DOHH2 (cell line): ENCODE measurements around the gene C16orf54.

ENCODE experiments used
- H3F3A ChIP-seq: fragments of 200-600 bp; sonication (generic), shearing (Covaris generic); 2 replicates; pipeline ENCODE4 v1.6.0; 2016; ENCODE audit warnings: antibody characterized with exemption, mild to moderate bottlenecking; ENCODE audit not compliant: control insufficient read depth, insufficient read depth
- H3K27ac ChIP-seq: fragments of 200-600 bp; sonication (generic); 2 replicates; pipeline ENCODE4 v1.5.1; 2014; ENCODE audit warnings: low read depth, mild to moderate bottlenecking, low read length, moderate library complexity
- H3K27me3 ChIP-seq: fragments of 200-600 bp; sonication (generic); 2 replicates; pipeline ENCODE4 v1.6.1; 2014; ENCODE audit warnings: mild to moderate bottlenecking, low read length, mixed read lengths; ENCODE audit not compliant: control insufficient read depth
- H3K36me3 ChIP-seq: fragments of 200-600 bp; sonication (generic); 2 replicates; pipeline ENCODE4 v1.6.1; 2014; ENCODE audit warnings: mild to moderate bottlenecking, low read length, moderate library complexity, mixed read lengths; ENCODE audit not compliant: control insufficient read depth
- H3K4me1 ChIP-seq: fragments of 200-600 bp; sonication (generic); 2 replicates; pipeline ENCODE4 v1.6.1; 2014; ENCODE audit warnings: mild to moderate bottlenecking, low read length, mixed read lengths; ENCODE audit not compliant: control insufficient read depth
- H3K4me2 ChIP-seq: fragments of 200-600 bp; sonication (generic); 2 replicates; pipeline ENCODE4 v1.6.0; 2014; ENCODE audit warnings: mild to moderate bottlenecking, low read length, moderate library complexity
- H3K4me3 ChIP-seq: fragments of 200-600 bp; sonication (generic); 2 replicates; pipeline ENCODE4 v1.5.1; 2014; ENCODE audit warnings: mild to moderate bottlenecking, low read length, mixed read lengths
- H3K79me2 ChIP-seq: fragments of 200-600 bp; sonication (generic); 2 replicates; pipeline ENCODE4 v1.6.1; 2014; ENCODE audit warnings: mild to moderate bottlenecking, low read length, mixed read lengths; ENCODE audit not compliant: control insufficient read depth
- H3K9me2 ChIP-seq: fragments of 200-600 bp; sonication (generic); replicated peaks from 2 replicates; pipeline ENCODE4 v1.6.1; 2014; ENCODE audit warnings: mild to moderate bottlenecking, low read length, mixed read lengths; ENCODE audit not compliant: control insufficient read depth
- H3K9me3 ChIP-seq: fragments of 200-600 bp; sonication (generic); 2 replicates; pipeline ENCODE4 v1.6.1; 2014; ENCODE audit warnings: antibody characterized with exemption, low read length, mixed read lengths; ENCODE audit not compliant: control insufficient read depth, insufficient read depth
- H4K20me1 ChIP-seq: fragments of 200-600 bp; sonication (generic); 2 replicates; pipeline ENCODE4 v1.6.0; 2014; ENCODE audit warnings: low read depth, mild to moderate bottlenecking, antibody characterized with exemption, low read length, moderate library complexity; ENCODE audit not compliant: control insufficient read depth, insufficient read depth
- EZH2phosphoT487 ChIP-seq: fragments of 200-600 bp; sonication (generic); IDR thresholded peaks from 2 replicates; pipeline ENCODE4 v1.6.1; 2017; ENCODE audit warnings: borderline replicate concordance, mild to moderate bottlenecking, antibody characterized with exemption, low read length, moderate library complexity, mixed read lengths
- TF ChIP-seq, protein P1 (sequence below): fragments of 200-600 bp; sonication (generic); IDR thresholded peaks from one replicate; pipeline ENCODE4 v1.5.1; 2014; ENCODE audit warnings: antibody characterized with exemption, mild to moderate bottlenecking, low read depth, low read length; ENCODE audit not compliant: poor library complexity, severe bottlenecking

C16orf54 gene

DNA sequence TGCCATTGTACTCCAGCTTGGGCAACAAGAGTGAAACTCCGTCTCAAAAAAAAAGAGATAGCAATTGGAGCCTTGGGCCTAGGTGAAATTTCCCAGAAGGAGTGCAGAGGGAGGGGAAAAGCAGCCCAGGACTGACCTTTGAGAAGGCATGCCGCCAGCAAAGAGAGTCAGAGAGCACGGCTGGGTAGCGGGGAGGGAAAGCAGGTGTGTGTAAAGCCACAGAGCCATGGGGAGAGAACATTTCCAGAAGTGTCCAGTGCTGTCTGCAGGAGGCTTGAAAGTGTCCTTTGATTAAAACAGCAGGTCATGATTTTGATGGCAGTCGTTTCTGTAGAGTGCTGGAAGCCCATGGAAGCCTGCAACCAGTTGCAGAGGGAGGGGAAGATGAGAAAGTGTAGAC, 8.1 kb downstream of the C16orf54 start:
- 0 out of 2 replicates have a peak overlapping the region, but pooled peaks have one; percentile 36 for H3K4me2 ChIP-seq
- TF ChIP-seq, protein P1, sequence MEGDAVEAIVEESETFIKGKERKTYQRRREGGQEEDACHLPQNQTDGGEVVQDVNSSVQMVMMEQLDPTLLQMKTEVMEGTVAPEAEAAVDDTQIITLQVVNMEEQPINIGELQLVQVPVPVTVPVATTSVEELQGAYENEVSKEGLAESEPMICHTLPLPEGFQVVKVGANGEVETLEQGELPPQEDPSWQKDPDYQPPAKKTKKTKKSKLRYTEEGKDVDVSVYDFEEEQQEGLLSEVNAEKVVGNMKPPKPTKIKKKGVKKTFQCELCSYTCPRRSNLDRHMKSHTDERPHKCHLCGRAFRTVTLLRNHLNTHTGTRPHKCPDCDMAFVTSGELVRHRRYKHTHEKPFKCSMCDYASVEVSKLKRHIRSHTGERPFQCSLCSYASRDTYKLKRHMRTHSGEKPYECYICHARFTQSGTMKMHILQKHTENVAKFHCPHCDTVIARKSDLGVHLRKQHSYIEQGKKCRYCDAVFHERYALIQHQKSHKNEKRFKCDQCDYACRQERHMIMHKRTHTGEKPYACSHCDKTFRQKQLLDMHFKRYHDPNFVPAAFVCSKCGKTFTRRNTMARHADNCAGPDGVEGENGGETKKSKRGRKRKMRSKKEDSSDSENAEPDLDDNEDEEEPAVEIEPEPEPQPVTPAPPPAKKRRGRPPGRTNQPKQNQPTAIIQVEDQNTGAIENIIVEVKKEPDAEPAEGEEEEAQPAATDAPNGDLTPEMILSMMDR, result no peak
- no peak for TF ChIP-seq EZH2phosphoT487
- H3K79me2 ChIP-seq, result no peaks in the 10 kb centered on the region
- H3K4me3 ChIP-seq, result no peak overlapping the region
- no peaks in the 10 kb centered on the region for H3K36me3 ChIP-seq
- H3K9me3 ChIP-seq, result no peaks in the 10 kb centered on the region
- H4K20me1 ChIP-seq, result no peaks in the 10 kb centered on the region
- H3K4me1 ChIP-seq, result peaks cover 31% of the 10 kb centered on the region
- no peak overlapping the region for H3K27ac ChIP-seq
- H3K27me3 ChIP-seq, result no peaks in the 10 kb centered on the region
- peaks cover 6% of the 10 kb centered on the region; the same call in 1 of the 2 replicates for H3F3A ChIP-seq
- no peaks in the 10 kb centered on the region for H3K9me2 ChIP-seq

DNA sequence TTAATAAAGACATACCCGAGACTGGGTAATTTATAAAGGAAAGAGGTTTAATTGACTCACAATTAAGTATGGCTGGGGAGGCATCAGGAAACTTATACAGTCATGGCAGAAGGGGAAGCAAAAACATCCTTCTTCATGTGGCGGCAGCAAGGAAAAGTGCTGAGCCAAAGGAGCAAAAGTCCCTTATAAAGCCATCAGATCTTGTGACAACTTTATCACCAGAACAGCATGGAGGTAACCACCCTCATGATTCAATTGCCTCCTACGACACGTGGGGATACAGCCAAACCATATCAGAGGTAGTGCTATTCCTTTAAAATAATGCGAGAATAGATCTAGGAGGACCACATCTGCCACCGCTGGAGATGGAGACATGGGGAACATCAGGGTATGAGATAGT, 9.0 kb downstream of the C16orf54 start:
- Histone ChIP-seq H3K27ac (no peak overlapping the region), H3K4me3 (no peak overlapping the region), H3K9me2 (no peaks in the 10 kb centered on the region), H3K36me3 (no peaks in the 10 kb centered on the region), H3K27me3 (no peaks in the 10 kb centered on the region), H3K4me1 (peaks cover 39% of the 10 kb centered on the region), H3K4me2 (no peak overlapping the region), H3K9me3 (no peaks in the 10 kb centered on the region), H4K20me1 (no peaks in the 10 kb centered on the region), H3K79me2 (no peaks in the 10 kb centered on the region), H3F3A (peaks cover 12% of the 10 kb centered on the region; the same call in 1 of the 2 replicates)
- TF ChIP-seq EZH2phosphoT487, result no peak
- TF ChIP-seq, protein P1, result no peak

DNA sequence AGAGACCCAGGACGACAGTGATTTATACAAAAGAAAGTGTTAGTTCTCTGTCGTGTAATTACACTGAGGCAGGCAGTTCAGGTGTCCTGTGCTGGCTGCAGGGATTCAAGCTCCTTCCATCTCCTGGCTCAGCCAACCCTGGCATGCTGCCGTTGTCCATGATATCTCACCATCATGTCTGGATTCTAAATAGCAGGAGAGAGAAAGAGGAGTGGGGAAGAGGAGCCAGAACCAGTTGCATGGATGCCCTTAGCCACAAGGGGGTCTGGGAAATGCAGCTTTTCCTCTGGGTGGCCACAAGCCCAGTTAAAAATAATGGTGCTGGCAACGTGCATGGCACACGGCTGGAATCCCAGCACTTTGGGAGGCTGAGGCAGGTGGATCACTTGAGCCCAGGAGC, 9.7 kb downstream of the C16orf54 start:
- no peaks in the 10 kb centered on the region for H3K79me2 ChIP-seq
- H3K4me2 ChIP-seq, result no peak overlapping the region
- no peaks in the 10 kb centered on the region for H4K20me1 ChIP-seq
- H3K4me3 ChIP-seq, result no peak overlapping the region
- peaks cover 15% of the 10 kb centered on the region for H3F3A ChIP-seq
- no peaks in the 10 kb centered on the region for H3K27me3 ChIP-seq
- H3K27ac ChIP-seq, result no peak overlapping the region
- H3K4me1 ChIP-seq, result peaks cover 45% of the 10 kb centered on the region
- no peaks in the 10 kb centered on the region for H3K9me3 ChIP-seq
- TF ChIP-seq EZH2phosphoT487, result no peak
- TF ChIP-seq, protein P1, result no peak
- H3K36me3 ChIP-seq, result no peaks in the 10 kb centered on the region
- H3K9me2 ChIP-seq, result no peaks in the 10 kb centered on the region
